AG09319 (cell line): ENCODE measurements around the gene BRIP1.

Experiments used
- DNase-seq: peaks from one replicate; pipeline ENCODE4 v3.0.0-alpha.2; 2010; ENCODE audit warnings: low read depth; ENCODE audit errors: extremely low read depth
- CTCF ChIP-seq: IDR thresholded peaks from 2 replicates; pipeline ENCODE4 v1.5.1; 2011; ENCODE audit warnings: low read depth, mild to moderate bottlenecking, inconsistent platforms, low read length, moderate library complexity

The BRIP1 gene

GRCh38 chr17:61714300-61714699 lies 149.0 kb downstream of the BRIP1 start:
- no peak for TF ChIP-seq CTCF
- DNase-seq: no peak

GRCh38 chr17:61713035-61713434 lies 150.3 kb downstream of the BRIP1 start:
- no peak for TF ChIP-seq CTCF
- no peak for DNase-seq

- TF ChIP-seq CTCF: no peak
Observed at GRCh38 chr17:61710546-61710945, 152.8 kb downstream of the BRIP1 start.

GRCh38 chr17:61709567-61709966 lies 153.8 kb downstream of the BRIP1 start:
- no peak for TF ChIP-seq CTCF
- DNase-seq: no peak

More at GRCh38 chr17:61710546-61710945, 152.8 kb downstream of the BRIP1 start:
- no peak for DNase-seq

- no peak for DNase-seq
- TF ChIP-seq CTCF: no peak
Observed at GRCh38 chr17:61704935-61705449, 158.3 kb downstream of the BRIP1 start.

GRCh38 chr17:61702450-61702849 lies 160.9 kb downstream of the BRIP1 start:
- DNase-seq: no peak
- TF ChIP-seq CTCF: no peak

- TF ChIP-seq CTCF: no peak
- DNase-seq: no peak
Observed at GRCh38 chr17:61701978-61702377, 161.3 kb downstream of the BRIP1 start.
